22Rv1 (cell line): ENCODE measurements around the gene MBD3L3.
"Not testable (repeated sequence)": the region's sequence is repeated elsewhere in the genome, so short reads cannot be mapped to it uniquely, and the experiment has no call there.

ENCODE experiments used
- CTCF ChIP-seq: fragments of 450-650 bp; IDR thresholded peaks from 2 replicates; pipeline ENCODE4 v1.5.1; 2017; ENCODE audit warnings: mild to moderate bottlenecking
- ZFX ChIP-seq: fragments of 450-650 bp; IDR thresholded peaks from 2 replicates; pipeline ENCODE4 v1.6.1; 2017; ENCODE audit warnings: antibody characterized with exemption, borderline replicate concordance

GRCh38 chr19:7028790-7029189 lies 29.7 kb downstream of the MBD3L3 start:
- TF ChIP-seq CTCF, ZFX: not testable (repeated sequence)
